SK-N-SH (cell line): Measurements from ENCODE around the gene CNPY4.

Experiments
- CTCF ChIP-seq: fragments of 200-600 bp; sonication (generic); IDR thresholded peaks from 2 replicates; pipeline ENCODE4 v1.6.1; 2017; ENCODE audit warnings: antibody characterized with exemption, mild to moderate bottlenecking, moderate library complexity
- EP300 ChIP-seq, 2 experiments: IDR thresholded peaks; 2 replicates each; pipeline versions ENCODE4 v1.4.0 to v1.6.1; 2012; ENCODE audit warnings: borderline replicate concordance in 1 of 2, low read depth in 1 of 2, low read length in 1 of 2
- FOXJ3 ChIP-seq: sonication (generic); formaldehyde crosslinking; IDR thresholded peaks from 2 replicates; pipeline ENCODE4 v1.5.1; 2020; ENCODE audit warnings: mild to moderate bottlenecking, missing genetic modification reagents
- FOXM1 ChIP-seq: IDR thresholded peaks from 2 replicates; pipeline ENCODE4 v1.4.0; 2012; ENCODE audit warnings: low read depth, mild to moderate bottlenecking
- GABPA ChIP-seq: IDR thresholded peaks from 2 replicates; pipeline ENCODE4 v1.4.0; 2012; ENCODE audit warnings: low read depth, mild to moderate bottlenecking
- MAX ChIP-seq: IDR thresholded peaks from 2 replicates; pipeline ENCODE4 v1.4.0; 2012; ENCODE audit warnings: low read depth
- POLR2AphosphoS5 ChIP-seq: IDR thresholded peaks from 2 replicates; pipeline ENCODE4 v1.6.1; 2012; ENCODE audit warnings: low read depth, low read length
- RAD21 ChIP-seq: IDR thresholded peaks from 2 replicates; pipeline ENCODE4 v1.6.1; 2012; ENCODE audit warnings: mild to moderate bottlenecking, low read length
- REST ChIP-seq: IDR thresholded peaks from 2 replicates; pipeline ENCODE4 v1.6.1; 2012; ENCODE audit warnings: mild to moderate bottlenecking, low read depth, low read length, moderate library complexity
- SIN3A ChIP-seq: IDR thresholded peaks from 2 replicates; pipeline ENCODE4 v1.6.1; 2012; ENCODE audit warnings: low read depth, mild to moderate bottlenecking, low read length, moderate library complexity, borderline replicate concordance
- SMC3 ChIP-seq: IDR thresholded peaks from 2 replicates; pipeline ENCODE4 v1.6.1; 2012; ENCODE audit warnings: low read depth, low read length, improper control_type of control experiment
- USF2 ChIP-seq: fragments of 150-350 bp; IDR thresholded peaks from 2 replicates; pipeline ENCODE4 v1.6.1; 2017; ENCODE audit warnings: antibody characterized with exemption, low read length, low read depth, borderline replicate concordance
- YY1 ChIP-seq: IDR thresholded peaks from 2 replicates; pipeline ENCODE4 v1.4.0; 2012; ENCODE audit warnings: low read depth, mild to moderate bottlenecking

- no peak for TF ChIP-seq CTCF
- TF ChIP-seq GABPA, result no peak
- no peak for TF ChIP-seq USF2
- TF ChIP-seq FOXM1, result no peak
- no peak for TF ChIP-seq FOXJ3 (CRISPR knock-in tag)
- TF ChIP-seq SIN3A, result no peak
- TF ChIP-seq SMC3, result no peak
- no peak for TF ChIP-seq RAD21
- TF ChIP-seq MAX, result no peak
- TF ChIP-seq POLR2AphosphoS5, result no peak
- TF ChIP-seq REST, result no peak
- TF ChIP-seq EP300 (IDR thresholded peaks at IDR 0.05; ENCODE audit: borderline replicate concordance in 1 of 2, low read depth in 1 of 2, low read length in 1 of 2), result no peak
- TF ChIP-seq YY1, result no peak
These were observed 5.1 kb downstream of the CNPY4 start for GRCh38 chr7:100124301-100125230.
